Measurements from ENCODE around the gene CDKN1C. TPM values are rescaled to one million over a fixed set of nuclear protein-coding genes. Genes with fewer than 3 reads are reported as not detected.

CDKN1C gene
- polyA plus RNA-seq, 1 donor = 213 TPM

DNA sequence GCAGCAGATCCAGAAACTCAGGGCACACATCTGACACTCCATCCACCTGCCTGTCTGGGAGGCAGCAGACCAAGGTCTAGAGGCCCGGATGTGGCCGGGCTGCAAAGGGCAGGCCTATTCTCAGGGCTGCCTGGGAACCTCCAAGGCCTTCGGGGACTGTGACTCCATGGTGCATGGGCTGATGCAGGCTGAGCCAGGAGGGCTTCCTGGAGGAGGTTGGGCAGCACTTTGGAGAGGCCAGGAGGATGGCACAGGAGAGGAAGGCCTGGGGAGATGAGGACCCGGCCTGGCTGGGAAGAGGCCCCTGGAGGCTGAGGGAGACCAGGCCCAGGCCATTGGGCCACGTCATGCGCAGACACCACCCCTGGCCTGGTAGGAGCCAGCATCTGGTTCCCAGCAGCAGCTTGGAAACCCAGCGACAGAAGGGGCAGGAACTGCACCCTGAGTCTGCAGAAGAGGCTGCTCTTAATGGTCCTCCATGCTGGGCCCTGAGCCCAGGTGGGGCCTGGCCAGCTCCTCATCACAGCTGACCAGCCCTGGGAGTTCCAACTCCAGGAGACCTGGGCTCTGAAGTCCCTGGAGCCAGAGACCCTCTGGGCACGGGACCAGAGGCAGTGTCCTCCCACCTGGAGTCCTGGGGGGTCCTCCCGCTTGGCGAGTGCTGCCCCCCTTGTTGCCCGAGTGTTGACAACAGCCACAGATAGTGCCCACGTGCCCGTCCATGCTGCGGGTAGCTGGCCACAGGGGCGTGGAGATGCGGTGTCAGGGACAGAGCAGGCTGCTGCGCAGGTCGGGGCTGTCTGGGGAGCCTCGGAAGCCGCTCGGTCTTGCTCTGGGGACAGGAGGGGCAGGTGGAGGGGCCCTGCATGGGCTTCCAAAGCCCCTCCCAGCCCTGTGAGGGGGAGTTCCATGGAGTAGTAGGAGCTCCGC is 38.1 kb upstream of the CDKN1C start:
- DNase-seq (ENCODE audit: low read depth) = no peak

DNA sequence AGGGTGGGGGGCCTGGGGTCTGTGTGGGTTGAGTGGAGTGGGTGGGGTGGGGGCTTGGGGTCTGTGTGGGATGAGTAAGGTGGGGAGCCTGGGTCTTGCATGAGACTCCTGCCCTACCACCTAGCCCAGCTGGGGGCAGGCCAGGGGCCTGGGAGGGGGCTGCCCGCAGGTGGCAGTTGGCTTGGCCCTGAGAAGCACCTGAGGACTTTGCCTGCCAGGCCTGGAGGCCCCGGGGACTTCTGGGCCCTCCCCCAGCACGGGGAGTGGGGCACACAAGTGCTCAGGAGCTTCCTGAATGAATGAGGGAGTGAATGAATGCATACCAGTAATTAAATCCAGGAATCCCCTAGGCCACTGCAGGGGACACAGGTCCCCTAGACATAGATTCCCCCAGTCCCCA is 37.1 kb upstream of the CDKN1C start:
- DNase-seq (ENCODE audit: low read depth) = no peak

DNA sequence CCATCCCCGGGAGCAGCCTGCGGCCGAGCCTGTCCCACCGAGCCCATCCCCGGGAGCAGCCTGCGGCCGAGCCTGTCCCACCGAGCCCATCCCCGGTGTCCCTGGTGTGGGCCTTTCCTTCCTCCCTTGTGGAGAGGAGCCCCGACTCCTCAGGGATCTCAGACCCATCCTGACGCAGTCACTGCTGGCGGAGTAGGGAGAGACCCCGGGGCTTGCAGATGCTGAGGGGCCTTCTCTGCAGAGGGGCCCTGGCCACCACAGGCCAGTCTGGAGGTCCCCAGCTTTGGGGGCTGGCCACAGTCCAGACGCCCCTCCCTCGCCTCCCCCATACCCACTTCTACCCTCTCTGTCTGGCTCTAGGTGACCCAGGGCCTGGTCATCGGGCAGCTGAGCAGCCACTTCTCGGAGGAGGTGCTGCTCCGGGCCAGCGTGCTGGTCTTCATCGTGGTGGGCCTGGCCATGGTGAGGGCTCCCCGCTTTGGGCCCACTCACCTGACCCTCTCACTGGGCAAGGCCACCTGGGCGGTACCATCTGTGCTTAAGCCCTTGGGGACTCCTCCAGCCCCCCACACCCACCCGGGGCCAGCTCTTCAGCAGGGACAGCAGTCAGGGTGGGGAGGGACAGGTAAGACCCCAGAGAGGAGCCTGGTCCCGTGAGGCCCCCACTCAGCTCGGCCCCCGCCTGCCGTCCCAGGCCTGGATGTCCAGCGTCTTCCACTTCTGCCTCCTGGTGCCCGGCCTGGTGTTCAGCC is 36.3 kb upstream of the CDKN1C start:
- DNase-seq (ENCODE audit: low read depth) = no peak

DNA sequence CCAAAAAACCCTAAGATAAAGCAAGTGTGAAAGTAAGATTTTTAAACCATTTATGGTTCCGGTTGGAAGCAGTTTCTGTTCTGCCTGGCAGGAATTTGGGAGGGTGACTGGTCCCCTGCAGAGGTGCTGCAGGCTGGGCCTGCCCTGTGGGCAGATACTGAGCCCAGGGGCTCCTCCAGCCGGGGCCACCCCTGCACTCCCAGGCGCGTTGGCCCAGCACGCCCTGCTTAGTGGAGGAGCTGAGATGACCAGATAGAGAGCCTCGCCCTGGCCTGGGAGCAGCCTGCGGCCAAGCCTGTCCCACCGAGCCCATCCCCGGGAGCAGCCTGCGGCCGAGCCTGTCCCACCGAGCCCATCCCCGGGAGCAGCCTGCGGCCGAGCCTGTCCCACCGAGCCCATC is 35.7 kb upstream of the CDKN1C start:
- no peak for DNase-seq (ENCODE audit: low read depth)

DNA sequence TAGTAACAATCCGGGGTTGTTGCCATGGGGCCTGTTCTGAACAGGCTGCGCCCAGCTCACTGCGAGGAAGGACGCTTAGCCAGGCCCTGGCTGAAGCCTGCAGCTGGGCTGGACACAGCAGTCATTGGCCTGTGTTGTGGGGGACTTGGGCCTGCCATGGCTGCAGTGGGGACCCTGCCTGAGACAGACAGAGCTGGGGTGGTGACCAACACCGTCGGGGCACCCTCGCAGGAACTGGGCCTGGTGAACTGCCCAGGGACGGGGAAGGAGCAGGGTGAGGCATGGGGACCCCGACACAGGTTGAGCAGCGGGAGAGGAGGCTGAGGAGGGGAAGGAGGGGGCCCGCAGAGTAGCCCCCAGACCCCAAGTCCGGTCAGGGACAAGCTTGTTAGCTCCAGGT is 34.8 kb upstream of the CDKN1C start:
- DNase-seq (ENCODE audit: low read depth) = no peak

DNA sequence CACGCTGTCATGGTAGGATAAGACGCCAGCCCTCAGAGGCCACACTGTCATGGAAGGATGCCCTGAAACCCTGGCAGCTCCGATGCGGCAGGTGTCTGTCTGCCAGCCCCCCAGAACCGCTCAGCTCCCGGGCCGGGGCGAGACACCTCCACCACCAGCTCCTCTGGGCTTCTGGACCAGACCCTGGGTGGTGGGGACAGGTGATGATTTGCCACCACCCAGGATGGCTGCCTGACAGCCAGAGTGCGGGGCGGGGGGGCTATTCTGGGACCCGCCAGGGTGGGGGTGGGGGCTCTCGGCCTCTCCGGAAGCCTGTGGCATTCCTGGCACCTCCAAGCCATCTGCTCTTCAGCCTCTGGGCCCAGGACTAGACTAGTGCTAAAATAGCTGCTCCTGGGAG is 34.3 kb upstream of the CDKN1C start:
- no peak for DNase-seq (ENCODE audit: low read depth)

DNA sequence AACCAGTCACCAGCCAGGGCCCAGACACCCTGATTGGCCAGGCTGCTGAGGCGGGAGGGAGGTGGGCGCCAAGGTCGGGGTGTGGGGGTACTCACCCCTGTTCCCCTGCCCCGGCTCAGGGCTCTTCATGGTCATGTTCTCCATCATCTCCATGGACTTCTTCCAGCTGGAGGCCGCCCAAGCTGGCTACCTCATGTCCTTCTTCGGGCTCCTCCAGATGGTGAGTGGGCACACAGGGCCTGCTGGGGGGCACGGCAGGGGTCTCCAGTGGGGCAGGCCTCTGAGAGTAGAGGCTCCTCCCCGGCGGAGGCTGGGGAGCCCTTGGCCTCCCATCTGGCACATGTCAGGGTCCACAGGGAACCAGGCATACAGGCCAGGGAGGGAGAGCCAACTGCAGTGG is 33.6 kb upstream of the CDKN1C start:
- no peak for DNase-seq (ENCODE audit: low read depth)

DNA sequence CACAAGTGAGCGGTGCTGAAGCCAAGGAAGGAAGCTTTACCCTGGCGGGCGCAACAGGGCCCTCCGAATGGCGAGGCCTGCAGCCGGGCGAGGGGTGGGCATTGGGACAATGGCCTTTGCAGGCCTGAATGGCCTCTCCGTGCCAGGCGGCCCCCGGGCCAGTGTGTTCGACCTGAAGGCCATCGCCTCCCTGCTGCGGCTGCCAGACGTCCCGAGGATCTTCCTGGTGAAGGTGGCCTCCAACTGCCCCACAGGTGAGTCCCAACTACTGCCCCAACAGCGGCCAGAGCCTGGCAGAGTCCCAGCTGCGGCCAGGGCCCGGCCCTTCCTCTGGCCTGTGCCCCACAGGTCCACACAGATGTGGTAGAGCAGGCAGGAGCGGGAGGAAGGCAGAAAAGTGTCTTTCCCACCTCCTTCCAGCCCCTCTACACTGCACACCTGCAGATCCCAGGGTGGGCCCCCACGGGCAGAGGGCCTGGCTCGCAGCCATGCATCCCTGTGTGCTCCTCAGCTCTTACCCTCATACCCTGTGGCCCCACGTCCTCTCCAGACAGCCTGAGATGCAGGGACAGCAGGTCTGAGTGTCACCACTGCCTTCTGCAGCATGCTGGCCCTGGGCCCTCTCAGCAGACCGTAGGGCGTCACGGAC is 32.4 kb upstream of the CDKN1C start:
- no peak for DNase-seq (ENCODE audit: low read depth)

DNA sequence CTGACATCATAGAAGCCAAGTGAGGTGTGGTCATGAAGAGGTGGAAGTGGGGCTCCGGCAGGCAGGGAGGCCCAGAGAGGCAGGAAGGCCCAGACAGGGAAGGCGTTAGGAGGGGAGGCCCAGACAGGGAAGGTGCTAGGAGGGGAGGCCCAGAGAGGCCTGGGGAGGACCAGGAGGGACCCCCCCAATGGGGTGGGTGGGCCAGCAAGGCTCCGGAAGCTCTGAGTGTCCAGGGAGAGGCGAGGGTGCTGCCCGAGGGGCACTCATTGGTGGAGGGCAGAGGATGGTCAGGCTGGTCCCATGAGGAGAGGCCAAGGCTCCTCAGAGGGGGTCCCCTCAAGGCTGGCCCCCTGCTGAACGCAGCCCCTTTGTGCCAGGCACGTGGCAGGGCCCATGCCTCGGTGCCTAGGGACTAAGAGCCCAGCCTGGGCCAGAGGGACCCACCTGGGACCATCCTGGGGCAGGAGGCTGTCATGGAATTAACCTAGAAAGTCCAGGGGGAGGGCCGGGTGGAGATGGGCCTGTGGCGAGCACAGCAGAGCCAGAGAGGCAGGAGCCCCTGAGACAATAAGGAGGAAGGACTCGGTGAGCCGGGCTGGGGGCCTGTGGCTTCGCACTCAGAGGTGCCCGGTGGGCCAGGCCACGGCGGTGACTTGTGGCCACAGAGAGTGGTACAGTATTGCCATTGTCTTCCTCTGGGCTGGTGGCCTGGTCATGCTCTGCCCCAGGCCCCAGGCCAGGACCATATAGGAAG is 31.5 kb upstream of the CDKN1C start:
- DNase-seq (ENCODE audit: low read depth) = no peak

DNA sequence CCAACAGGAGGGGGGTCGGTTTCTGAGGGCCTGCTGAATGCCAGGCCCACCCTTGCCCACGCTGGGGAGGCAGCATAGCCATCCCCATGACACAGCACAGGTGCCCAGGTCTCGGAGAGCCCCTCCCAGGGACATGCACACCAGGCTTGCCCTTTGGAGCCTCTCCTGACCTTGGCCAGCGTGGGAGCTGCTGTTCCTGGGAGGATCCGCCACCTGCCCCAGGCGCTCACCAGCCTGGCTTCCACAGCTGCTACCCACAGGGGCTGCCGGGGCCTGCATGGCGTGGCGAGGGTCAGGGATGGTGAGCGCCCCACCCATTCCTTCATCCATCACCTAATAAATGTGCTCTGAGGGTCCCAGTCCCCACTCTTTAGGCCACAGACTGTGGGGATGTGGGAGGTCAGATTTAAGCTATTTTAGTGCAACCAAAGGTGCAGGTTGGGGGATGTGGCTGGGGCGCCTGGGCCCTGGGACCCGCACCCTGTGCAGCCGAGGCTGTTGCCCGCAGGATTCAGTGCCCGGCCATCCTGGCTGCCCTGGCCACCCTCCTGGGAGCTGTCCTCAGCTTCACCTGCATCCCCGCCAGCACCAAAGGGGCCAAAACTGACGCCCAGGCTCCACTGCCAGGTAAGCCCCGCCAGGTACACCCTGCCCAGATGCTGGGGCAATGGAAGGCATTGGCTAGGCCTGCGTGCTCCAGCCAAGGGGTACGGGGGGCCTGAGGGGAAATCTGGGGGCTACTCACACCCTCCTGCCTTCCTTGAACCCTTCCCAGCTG is 30.7 kb upstream of the CDKN1C start:
- no peak for DNase-seq (ENCODE audit: low read depth)

DNA sequence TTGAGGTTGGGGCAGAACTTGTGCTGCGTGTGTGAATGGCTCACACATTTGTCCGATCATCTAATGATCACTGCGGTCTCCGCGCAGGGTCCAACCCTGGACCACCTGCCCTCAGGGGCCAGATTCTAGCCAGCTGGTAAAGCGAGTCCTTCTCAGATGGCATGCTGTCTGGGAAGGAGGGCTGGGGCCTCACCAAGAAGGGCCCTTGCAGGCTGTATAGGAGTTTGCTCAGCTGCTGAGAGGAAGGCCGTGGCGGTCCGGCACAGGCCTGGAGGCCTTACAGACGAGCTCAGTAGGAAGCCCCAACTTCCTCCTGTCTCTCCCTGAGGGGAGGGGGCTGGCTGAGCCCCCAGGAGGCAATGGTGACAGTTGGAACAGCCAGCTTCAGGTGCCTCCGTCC is 29.9 kb upstream of the CDKN1C start:
- no peak for DNase-seq (ENCODE audit: low read depth)

DNA sequence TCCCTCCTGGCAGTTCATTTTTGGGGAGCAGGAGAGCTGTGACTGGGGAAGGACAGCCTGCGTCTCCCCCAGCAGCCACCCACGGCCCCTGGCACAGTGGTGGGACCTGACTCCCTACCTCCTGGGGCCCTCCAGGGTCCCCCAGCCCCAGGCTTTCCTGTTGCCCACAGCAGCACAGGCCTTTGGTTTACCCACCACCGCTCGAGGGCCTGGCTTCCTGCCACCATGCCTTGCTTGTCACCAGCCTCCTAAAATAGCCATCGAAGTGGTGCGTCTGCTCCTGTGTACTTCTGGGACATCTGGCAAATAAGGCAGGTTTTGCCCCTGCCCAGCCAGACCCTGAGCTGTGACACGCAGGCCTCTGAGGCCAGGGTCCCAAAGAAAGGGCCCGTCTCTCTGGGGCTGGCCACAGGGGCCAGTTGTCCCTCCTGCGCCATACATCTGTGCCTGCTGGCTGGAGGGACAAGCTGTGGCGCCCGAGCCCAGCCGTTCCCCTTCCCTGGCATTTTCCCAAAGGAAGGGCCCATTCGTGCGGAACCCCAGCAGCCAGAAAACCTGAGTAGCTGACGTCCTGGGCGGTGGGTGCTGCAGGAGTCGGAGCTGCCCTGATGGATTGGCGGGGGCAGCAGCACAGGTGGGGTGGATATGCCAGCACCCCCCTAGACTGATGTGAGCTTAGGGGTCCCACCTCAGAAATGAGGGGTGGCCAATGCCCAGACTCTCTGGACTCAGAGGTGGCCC is 29.1 kb upstream of the CDKN1C start:
- no peak for DNase-seq (ENCODE audit: low read depth)

DNA sequence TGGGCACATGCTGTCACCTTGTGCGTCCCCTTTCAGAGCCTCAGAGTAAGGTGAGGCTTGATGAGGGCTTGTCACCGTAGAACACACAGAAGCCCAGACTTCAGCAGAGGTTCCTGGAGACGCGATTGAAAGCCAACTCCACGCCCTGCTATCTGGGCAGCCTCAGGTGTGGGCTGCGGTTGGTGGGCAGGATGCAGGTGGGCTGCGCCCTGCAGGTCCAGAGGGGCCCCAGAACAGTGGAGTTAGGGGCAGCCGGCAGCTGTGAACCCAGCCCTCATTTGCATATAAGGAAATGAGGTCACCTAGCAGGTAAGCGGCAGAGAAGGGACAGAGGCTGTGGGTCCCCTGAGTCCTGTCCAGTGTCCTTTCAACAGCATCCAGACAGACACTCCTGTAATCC is 28.2 kb upstream of the CDKN1C start:
- DNase-seq (ENCODE audit: low read depth) = no peak

DNA sequence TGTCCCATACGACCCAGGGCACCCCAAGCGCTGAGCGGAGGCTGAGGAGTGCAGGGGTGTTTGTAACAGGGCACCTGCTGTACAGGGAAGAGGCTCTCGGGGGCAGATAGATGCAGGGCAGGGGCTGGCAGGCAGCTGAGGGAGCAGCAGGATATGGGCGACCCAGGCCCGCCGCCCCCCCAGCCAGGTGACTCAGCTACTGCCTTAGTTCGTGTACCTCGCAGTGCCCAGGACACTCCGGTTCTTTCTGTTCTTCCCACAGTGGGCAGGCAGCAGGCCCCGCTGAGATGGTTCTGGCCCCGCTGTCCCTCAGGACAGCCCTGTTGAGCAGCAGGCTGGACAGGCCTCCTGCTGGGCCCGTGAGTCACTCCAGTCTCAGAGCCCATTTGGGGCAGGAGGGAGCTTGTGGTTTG is 27.4 kb upstream of the CDKN1C start:
- no peak for DNase-seq (ENCODE audit: low read depth)

DNA sequence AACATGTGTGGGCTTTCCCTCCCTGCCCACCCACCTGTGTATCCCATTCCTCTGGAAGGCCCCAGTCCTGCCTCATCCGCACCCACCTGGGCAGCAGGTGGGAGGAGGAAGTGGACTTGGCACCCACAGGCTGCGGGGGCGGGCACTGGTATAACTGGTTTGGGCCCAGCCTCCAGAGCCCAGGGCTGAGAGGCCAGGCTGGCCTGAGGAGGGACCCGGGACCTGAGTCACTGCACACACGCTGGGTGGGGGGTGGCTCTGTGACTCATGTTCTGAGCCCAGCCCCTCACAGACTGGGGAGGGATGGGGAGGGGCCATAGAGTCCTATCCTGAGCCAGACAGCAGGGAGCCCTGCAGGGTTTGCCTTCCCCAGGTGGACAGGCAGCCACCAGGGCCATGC is 26.9 kb upstream of the CDKN1C start:
- DNase-seq (ENCODE audit: low read depth) = no peak

DNA sequence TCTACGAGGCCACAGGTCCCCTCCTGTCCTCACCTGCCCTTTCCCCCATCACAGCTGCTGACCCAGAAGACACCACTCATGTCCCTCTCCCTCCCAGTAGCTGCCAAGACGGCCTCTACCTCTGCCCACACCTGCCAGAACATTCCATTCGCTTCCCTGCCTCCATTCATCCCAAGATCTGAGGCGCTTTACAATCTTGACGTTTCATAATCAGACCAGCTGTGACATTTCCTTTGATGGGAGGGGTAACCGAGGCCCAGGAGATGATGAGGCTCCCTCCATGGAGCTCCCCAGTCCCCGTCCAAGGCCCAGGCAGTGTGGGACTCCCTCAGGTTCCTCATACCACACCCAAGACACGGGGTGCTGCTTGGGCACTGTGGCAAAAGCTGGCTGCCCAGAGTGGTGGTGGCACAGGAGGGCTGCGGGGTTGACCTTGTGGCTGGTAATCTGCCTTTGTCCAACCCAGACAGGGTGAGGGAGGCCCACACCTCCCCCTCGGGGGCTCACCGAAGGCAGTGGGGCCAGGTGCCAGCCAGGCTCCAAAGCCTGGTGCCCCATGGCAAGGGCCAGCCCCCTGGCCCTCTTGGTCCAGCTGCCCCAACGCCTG is 26.3 kb upstream of the CDKN1C start:
- DNase-seq (ENCODE audit: low read depth) = no peak

DNA sequence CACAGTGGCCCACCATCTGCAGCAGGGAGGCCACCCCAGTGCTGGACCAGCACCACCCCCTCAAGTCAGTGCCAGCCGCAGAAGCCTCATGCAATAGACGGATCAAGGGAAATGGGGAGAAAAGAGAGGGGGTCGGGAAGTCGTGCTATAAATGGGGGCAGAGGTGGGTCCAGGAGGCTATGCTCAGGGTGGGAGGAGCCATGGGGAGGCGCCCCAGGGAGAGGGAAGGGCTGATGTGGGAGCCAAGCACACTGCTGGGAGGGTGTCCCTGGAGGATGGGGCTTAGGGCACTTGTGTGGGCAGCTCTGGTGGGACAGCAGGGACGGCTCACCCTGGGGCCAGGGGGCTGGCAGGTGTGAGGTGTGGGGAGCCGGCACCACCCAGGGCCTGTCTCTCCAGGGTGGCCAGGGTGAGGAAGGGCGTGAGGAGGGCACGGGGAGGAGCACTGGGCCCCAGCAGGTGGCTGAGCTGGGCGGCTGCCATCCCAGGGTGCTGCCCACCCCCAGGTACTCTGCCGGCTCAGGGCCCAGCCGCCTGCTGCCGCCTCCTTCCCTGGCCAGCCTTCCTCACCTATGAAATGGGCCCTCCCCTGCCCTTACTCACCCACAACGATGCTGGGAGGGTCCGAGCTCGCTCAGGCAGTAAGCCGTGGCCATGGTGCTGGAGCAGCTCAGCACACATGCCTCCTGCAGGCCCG is 25.7 kb upstream of the CDKN1C start:
- no peak for DNase-seq (ENCODE audit: low read depth)

DNA sequence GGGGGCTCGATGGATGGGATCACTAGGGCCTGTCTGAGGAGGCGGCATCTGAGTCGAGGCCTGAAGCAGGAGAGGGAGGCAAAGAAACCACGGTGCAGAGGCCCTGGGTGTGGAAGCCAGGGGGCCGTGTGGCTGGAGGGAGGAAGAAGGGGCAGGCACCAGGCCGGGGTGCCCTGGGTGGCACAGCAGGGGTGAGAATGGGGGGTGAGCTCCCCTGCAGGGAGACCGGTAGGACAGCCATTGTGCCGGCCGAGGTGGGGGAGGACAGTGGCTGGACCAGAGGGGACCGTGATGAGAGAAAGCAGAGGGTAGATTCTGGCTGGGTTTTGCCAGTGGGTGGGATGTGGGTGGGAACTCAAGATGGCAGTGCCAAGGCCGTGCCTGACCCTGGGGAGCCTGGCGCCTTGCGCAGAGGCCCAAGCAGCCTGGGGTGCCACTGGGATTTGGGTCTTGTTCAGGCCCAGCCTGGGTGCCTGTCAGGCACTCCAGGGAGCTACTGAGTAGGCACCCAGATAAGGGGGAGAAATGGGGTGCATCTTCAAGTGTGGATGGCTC is 24.9 kb upstream of the CDKN1C start:
- DNase-seq (ENCODE audit: low read depth) = no peak
